ENCODE measurements around the gene HS3ST5.
"Not testable (repeated sequence)": the region's sequence is repeated elsewhere in the genome, so short reads cannot be mapped to it uniquely, and the experiment has no call there.

Gene HS3ST5

GRCh38 chr6:114055349-114055748 is 287.5 kb downstream of the HS3ST5 start:
- FAIRE-seq (no peak), DNase-seq (ENCODE audit: low spot score) (no peak)

GRCh38 chr6:114053791-114054190 is 289.0 kb downstream of the HS3ST5 start:
- FAIRE-seq, result no peak
- DNase-seq (ENCODE audit: low spot score), result no peak

- FAIRE-seq (no peak), DNase-seq (ENCODE audit: low spot score) (no peak)
Measured at GRCh38 chr6:114052141-114052540, 290.7 kb downstream of the HS3ST5 start.

GRCh38 chr6:114051031-114051430 is 291.8 kb downstream of the HS3ST5 start:
- no peak for FAIRE-seq
- no peak for DNase-seq (ENCODE audit: low spot score)

- peak; percentile 24 for DNase-seq (ENCODE audit: low spot score)
- no peak for FAIRE-seq
Measured at GRCh38 chr6:114049367-114049966, 293.4 kb downstream of the HS3ST5 start.

GRCh38 chr6:114044566-114044965 is 298.3 kb downstream of the HS3ST5 start:
- FAIRE-seq; DNase-seq (ENCODE audit: low spot score): not testable (repeated sequence)

- DNase-seq (ENCODE audit: low spot score) (no peak), FAIRE-seq (no peak)
Measured at GRCh38 chr6:114042267-114043016, 300.4 kb downstream of the HS3ST5 start.

GRCh38 chr6:114040871-114041270 is 302.0 kb downstream of the HS3ST5 start:
- no peak for FAIRE-seq
- no peak for DNase-seq (ENCODE audit: low spot score)

GRCh38 chr6:114039841-114040240 is 303.0 kb downstream of the HS3ST5 start:
- no peak for FAIRE-seq
- no peak for DNase-seq (ENCODE audit: low spot score)

GRCh38 chr6:114033606-114034005 is 309.2 kb downstream of the HS3ST5 start:
- no peak for FAIRE-seq
- no peak for DNase-seq (ENCODE audit: low spot score)

GRCh38 chr6:114032721-114033120 is 310.1 kb downstream of the HS3ST5 start:
- DNase-seq (ENCODE audit: low spot score) (no peak), FAIRE-seq (no peak)

- DNase-seq (ENCODE audit: low spot score) (no peak), FAIRE-seq (no peak)
Measured at GRCh38 chr6:114030767-114031166, 312.1 kb downstream of the HS3ST5 start.

- FAIRE-seq (no peak), DNase-seq (ENCODE audit: low spot score) (no peak)
Measured at GRCh38 chr6:114024746-114025145, 318.1 kb downstream of the HS3ST5 start.

GRCh38 chr6:114020196-114020595 is 322.6 kb downstream of the HS3ST5 start:
- DNase-seq (ENCODE audit: low spot score) (no peak), FAIRE-seq (no peak)

GRCh38 chr6:114017146-114017545 is 325.7 kb downstream of the HS3ST5 start:
- DNase-seq (ENCODE audit: low spot score), result peak; percentile 69
- peak; percentile 41 for FAIRE-seq

- not testable (repeated sequence) for DNase-seq (ENCODE audit: low spot score); FAIRE-seq
Measured at GRCh38 chr6:114014106-114014505, 328.7 kb downstream of the HS3ST5 start.

GRCh38 chr6:114011486-114011885 is 331.3 kb downstream of the HS3ST5 start:
- FAIRE-seq, result not testable (repeated sequence)

GRCh38 chr6:114010540-114010939 is 332.3 kb downstream of the HS3ST5 start:
- DNase-seq (ENCODE audit: low spot score) (no peak), FAIRE-seq (no peak)

More at GRCh38 chr6:114011486-114011885, 331.3 kb downstream of the HS3ST5 start:
- DNase-seq (ENCODE audit: low spot score), result not testable (repeated sequence)

GRCh38 chr6:114009192-114009591 is 333.6 kb downstream of the HS3ST5 start:
- FAIRE-seq (no peak), DNase-seq (ENCODE audit: low spot score) (no peak)

- FAIRE-seq (no peak), DNase-seq (ENCODE audit: low spot score) (no peak)
Measured at GRCh38 chr6:114008331-114008730, 334.5 kb downstream of the HS3ST5 start.

GRCh38 chr6:114007516-114007915 is 335.3 kb downstream of the HS3ST5 start:
- FAIRE-seq, result no peak

More at GRCh38 chr6:114007516-114007915, 335.3 kb downstream of the HS3ST5 start:
- DNase-seq (ENCODE audit: low spot score), result no peak
